NCI-H1930 (cell line): ENCODE results near the gene SCYL3.
"Not testable (repeated sequence)": the region's sequence is repeated elsewhere in the genome, so short reads cannot be mapped to it uniquely, and the experiment has no call there.

Experiments used
- DNase-seq, 2 experiments: peaks; one replicate each; lab custom pipeline; 2025; lab: John Stamatoyannopoulos, UW

SCYL3 gene

GRCh38 chr1:169872906-169873305 is 20.8 kb downstream of the SCYL3 start:
- no peak for DNase-seq

- not testable (repeated sequence) for DNase-seq
Measured at GRCh38 chr1:169871988-169872387, 21.7 kb downstream of the SCYL3 start.

GRCh38 chr1:169869426-169869825 is 24.3 kb downstream of the SCYL3 start:
- no peak for DNase-seq

DNA sequence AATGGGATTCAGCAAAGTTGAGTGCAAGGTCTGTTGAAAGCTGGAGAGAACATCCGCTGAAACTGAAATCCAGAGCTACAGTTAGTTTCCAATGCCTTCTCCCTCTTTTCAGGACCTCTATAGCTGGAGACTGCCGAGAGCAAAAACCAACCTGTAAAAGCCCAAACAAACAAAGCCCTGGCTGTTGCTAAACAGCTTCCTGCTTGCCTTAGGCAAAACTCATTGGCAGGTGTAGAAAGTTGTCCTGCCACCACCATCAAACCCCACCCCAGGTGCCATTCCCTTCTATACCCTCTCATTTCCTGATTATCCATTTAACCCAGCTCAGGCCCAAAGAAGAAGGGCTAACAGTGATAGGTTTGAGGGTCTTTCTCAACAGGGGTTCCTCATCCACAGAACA is 24.7 kb downstream of the SCYL3 start:
- DNase-seq = peak in 1 of 2 experiments; percentile 3

GRCh38 chr1:169867012-169867675 is 26.6 kb downstream of the SCYL3 start:
- no peak for DNase-seq

GRCh38 chr1:169866577-169866976 is 27.1 kb downstream of the SCYL3 start:
- DNase-seq = no peak

DNA sequence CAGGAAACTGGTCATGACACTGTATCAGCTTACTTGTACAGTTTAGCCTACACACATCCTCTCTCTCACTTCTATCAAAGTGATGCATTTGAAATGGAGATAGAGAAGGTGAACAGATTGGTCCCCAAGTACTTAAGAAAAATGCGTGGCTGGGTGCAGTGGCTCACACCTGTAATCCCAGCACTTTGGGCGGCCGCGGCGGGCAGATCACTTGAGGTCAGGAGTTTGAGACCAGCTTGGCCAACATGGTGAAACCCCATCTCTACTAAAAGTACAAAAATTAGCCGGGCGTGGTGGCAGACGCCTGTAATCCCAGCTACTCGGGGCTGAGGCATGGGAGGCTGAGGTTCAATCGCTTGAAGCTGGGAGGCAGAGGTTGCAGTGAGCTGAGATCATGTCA is 29.2 kb downstream of the SCYL3 start:
- not testable (repeated sequence) for DNase-seq

- no peak for DNase-seq
Measured at GRCh38 chr1:169860750-169861149, 32.9 kb downstream of the SCYL3 start.

- no peak for DNase-seq
Measured at GRCh38 chr1:169860187-169860586, 33.5 kb downstream of the SCYL3 start.

DNA sequence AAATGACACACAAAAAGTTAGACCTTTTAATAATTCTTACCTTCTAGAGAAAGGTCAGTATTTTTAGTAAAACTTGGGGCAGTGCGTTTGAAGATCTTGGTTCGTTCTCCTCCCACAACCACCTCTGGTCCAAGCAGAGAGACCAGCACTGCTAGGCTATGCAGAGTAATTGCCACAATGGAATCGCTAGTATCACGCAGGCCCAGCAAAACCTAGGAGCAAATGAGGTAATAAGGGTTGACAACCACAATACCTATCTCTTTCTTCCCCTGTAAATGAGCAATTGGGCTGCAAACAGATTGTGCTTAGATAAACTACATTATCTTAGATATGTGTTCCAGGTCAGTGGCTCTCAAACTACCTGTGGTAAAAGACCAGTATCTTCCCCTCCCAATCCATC is 34.7 kb downstream of the SCYL3 start:
- no peak for DNase-seq

GRCh38 chr1:169858467-169858866 is 35.2 kb downstream of the SCYL3 start:
- DNase-seq = no peak

DNA sequence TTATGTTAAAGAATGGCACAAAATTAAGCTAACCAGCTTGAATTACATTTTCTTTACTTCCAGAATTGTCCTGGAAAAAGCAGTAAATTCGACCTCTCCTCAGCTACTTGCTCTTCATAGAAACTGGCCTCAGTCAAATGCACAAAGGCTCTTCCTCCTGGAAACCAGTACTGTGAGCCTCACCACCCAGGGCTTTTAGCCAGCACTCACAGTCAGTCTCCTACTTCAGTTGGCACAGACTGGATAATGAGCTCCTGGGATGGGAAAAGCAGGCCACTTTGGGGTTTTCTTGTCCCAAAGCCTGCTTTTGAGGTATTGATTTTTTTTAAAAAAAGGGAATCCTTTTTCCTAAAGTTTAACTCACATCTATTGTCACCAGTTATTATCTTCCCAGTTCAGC is 40.4 kb downstream of the SCYL3 start:
- DNase-seq = no peak

DNA sequence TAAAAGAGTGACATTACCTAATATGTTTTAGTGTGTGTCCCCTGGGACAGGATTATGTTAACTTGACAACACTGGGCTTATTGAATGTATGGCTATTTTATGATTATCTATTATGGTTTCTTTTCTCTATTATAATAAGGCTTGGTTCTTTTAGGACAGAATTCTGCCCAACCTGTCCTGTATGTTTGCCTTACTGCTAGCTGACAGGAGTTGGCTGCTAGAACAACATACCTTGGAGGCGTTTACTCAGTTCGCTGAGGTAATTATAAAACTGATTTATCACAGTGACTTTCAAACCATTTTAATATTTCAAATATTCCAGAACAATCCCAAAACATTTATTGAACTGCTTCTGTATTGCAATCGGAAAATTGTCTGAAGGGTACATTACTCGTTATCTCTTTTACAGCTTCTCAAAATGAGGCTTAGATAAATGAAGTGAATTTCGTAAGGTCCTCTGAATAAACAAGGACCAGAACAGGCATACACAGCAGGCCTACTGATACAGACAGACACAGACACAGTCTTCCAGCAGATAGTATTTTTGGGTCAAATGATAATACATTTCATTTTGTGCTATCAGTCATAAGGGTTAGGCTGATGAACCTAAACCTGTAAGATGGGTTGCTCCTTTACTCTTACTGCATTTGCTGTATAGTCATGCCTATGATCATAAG is 44.2 kb downstream of the SCYL3 start:
- no peak for DNase-seq

GRCh38 chr1:169848456-169848855 is 45.2 kb downstream of the SCYL3 start:
- no peak for DNase-seq

- no peak for DNase-seq
Measured at GRCh38 chr1:169844941-169845608, 48.6 kb downstream of the SCYL3 start.

GRCh38 chr1:169838942-169839341 is 54.8 kb downstream of the SCYL3 start:
- no peak for DNase-seq

GRCh38 chr1:169836198-169836597 is 57.5 kb downstream of the SCYL3 start:
- no peak for DNase-seq

DNA sequence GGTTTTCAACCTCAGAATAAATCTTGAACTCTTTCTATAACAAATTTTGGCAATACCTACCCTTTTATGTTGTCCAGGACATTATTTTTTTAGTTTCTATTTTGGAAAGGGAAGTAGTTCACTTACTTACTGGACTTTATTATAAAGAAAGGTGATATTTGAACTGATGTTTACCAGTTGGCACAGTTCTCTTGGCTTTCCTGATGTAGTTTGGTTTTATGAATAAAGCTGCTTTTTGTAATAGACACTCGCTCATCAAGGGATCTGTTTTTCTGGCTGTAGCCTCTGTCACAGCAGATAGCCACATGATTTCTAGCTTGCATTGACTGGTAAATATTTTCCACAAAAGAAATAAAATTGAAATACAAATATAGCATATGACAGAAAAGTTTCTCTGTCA is 58.0 kb downstream of the SCYL3 start:
- DNase-seq = no peak

- DNase-seq = no peak
Measured at GRCh38 chr1:169834869-169835268, 58.8 kb downstream of the SCYL3 start.

- no peak for DNase-seq
Measured at GRCh38 chr1:169833179-169833901, 60.4 kb downstream of the SCYL3 start.

DNA sequence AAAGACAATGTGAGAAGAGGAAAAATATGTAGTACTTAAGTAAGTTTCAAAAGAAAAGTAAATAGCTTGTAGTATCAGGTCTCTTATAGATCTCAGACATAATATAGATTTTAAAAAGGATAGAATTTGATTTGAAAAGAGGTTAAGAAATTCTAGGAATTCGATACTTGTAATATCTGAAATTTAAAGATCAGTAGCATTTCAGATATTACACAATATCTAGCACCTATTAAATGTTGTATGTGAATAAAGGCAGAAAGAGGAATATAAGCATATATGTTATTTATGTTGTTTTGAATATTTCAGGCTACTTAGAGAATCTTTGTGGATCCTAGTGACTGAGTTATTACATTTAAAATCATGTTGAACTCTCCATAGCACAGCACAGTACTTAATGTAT is 64.0 kb downstream of the SCYL3 start:
- DNase-seq = no peak

DNA sequence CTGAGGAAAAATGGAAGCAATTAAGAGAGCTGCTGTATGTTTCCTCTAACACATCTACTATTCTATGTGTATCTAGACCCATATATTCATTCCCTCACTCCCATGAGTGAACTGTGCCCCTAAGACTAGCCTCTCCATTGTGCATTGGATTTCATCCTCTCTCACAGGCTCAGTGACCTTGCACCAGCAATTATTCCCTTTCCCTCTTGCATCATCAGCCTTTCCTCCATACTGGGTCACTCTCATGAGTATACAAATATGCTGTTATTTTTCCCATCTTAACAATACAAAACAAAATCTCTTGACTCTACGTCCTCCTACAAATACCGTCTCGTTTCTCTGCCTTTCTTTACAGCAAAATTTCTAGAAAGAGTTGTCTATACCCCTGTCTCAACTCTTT is 69.5 kb downstream of the SCYL3 start:
- DNase-seq = no peak

DNA sequence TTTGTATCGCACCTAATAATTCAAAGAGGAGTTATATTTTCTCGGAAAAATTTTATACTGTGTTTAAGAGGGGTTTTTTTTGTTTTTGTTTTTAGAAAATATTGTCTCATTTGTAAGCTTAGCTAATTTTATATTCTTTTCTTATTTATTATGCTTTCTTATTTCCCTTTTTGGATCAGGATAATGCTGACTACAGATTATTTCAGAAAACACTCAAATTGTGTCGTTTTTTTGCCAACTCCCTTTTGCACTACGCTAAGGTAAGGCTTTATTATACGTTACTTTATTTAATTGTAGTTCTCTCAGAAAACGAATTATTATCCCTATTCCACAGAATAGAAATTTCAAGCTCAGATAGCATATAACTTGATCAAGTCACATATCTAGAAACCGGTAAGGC is 72.2 kb downstream of the SCYL3 start:
- DNase-seq = no peak
